GM19238 (cell line): Measurements from ENCODE around the gene RAB40B.
A peak's percentile ranks its signal among the peaks of the same experiment; 100 is the strongest.

ENCODE experiments used
- DNase-seq: peaks from one replicate; pipeline ENCODE4 v3.0.0; 2011; ENCODE audit warnings: low spot score; ENCODE audit not compliant: insufficient read length

Gene RAB40B

DNA sequence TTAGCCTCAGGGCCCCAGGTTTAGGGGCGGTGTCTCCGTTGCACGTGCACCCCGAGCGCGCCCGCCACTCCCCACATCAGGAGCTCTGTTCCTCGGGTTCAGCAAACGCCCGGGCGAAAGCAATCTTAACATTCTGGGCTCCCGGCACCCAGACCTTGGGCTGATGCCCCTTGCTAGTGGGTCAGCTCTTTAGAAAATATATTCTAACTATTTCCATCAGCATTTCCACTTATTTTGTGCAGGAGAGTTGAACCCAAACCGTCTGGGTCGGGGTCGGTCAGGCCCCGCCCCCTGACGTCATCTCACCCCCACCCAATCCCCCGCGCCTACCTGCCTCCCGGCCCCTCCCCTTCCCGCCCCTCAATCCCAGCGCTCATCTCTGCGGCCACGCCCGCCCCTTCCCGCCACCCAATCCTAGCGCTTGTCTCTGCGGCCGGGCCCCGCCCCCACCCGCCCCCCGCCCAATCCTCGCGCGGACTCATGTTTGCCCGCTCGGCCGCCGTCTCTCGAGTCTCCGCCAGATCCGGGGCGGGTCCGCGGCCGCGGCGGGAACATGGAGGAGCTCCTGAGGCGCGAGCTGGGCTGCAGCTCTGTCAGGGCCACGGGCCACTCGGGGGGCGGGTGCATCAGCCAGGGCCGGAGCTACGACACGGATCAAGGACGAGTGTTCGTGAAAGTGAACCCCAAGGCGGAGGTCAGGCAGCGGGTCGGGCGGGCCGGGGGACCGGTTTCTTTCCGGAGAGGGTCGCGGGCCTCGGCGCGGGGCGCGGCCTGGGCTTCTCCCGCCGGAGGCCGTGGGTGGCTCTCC is 17.9 kb upstream of the RAB40B start, which contains the start of gene FN3KRP:
TSS of gene FN3KRP (plus strand) at position 504 of the 808 bp plus-strand sequence. CDS start at position 554, 50 bp downstream.
- DNase-seq: peak; percentile 100

DNA sequence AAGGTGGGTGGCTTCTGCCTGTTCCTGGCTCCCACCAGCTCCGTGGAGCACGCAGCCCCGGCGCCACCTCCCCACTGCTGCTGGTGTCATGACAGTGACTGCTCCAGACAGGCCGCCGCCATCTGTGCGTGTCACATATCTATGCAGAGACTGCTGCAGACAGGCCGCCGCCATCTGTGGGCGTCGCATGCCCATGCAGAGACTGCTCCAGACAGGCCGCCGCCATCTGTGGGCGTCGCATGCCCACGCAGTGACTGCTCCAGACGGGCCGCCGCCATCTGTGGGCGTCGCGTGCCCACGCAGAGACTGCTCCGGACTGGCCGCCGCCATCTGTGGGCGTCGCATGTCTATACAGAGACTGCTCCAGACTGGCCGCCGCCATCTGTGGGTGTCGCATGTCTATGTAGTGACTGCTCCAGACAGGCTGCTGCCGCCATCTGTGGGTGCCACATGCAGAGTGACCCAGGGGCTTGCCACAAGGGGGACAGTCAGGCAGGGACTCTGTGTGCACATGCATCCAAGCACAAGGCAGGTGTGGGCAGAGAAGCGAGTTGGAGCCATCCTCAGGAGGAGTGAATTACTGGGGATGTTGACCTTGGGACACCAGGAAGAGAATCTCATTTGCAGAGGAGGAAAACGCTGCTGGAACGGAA is 14.7 kb upstream of the RAB40B start:
- no peak for DNase-seq

DNA sequence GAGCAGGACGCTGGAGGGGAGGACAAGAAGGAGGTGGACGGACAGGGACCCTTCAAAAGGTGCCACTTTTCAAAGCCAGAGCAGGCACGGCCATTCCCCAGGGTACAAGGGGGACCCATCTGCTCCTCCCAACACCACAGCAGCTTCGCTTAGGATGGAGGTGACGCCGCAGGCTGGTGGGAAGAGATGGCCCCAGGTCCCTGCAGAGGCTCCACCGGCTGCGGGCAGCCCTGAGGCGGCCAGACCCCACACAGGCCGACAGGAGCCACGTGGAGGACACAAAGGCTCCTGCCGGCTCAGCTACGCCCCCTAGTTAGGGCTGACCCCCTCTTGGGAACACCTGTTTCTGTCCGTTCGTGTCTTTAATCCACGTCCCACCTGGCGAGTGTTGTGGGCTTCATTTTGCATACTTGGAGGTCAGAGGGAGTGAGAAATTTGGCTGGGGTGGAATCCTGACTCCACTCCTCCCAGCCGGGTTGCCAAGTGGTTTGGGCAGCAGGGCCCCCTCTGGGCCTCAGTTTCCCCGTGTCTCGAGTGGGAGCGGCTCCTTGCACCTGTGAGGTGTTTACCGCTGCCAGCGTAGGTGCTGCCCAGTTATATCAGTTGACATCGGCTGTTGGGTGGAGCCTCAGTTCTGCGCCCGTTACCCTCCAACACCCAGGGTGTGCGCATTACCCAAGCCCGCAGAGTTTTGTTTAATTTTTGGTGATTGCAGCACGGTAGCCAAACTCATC is 12.2 kb upstream of the RAB40B start:
- DNase-seq: no peak

DNA sequence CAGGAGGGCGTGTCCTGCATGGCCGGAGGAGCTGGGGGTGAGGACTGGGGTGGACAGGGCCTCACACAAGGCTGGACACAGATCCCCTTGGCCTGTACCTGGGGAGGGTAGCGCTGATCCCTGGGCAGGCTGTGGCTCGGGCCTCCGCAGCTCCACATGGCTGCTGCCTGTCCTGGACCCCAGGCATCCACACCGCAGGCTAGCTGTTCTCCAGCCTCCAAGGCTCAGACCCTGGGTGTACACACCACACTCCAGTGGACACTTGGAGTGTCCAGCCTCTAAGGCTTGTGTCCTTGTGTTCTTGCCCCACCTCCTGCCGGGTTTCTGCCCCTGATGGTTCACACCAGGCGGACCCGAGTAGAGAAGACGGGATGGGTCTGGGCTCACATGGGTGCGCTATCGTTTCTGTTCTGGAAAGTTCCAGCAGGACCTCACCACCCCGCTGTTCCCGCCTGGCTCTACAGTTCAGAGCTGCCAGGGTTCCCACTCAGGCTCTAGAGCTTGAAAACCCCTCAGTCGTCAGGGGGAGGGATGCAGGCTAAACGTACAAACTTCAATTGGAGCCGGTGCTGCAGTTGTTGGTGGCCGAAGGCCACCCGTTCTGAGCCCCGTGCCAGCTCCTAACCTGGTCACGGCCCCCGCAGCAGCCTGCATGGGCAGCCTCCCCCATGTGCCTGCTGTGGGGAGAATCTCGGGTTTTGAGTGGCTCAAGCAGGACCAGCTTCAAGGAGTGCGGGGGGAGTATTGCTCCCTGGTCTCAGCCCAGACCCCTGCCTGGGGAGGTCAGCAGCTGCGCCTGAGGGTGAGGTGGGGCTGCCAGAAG is 11.4 kb upstream of the RAB40B start:
- DNase-seq: no peak

DNA sequence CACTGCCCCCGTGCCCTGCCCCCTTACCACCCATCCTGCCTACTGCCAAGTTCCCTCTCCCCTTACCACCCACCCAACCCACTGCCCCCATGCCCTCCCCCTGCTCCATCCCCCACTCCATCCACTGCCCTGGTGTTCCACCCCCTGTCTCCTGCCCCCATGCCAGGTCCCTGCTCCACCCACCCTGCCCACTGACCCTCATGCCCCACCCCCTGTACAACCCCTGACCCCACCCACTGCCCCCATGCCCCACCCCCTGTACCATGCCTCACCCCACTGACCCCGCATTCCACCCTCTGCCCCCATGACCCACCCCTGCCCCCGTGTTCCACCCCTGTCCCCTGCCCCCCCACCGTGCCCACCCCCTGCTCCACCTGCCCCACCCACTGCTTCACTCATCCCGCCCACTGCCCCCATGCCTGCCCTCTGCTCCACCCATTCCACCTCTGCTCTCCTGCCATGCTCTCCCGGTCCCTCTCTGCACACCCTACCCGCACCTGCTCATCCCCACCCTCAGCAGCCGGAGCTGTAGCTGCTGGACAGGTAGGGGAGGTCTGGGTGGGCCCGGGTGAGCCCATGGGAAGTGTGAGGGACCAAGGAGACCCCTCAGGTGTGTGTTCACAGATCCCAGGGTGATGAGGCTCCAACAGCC is 10.7 kb upstream of the RAB40B start:
- no peak for DNase-seq

DNA sequence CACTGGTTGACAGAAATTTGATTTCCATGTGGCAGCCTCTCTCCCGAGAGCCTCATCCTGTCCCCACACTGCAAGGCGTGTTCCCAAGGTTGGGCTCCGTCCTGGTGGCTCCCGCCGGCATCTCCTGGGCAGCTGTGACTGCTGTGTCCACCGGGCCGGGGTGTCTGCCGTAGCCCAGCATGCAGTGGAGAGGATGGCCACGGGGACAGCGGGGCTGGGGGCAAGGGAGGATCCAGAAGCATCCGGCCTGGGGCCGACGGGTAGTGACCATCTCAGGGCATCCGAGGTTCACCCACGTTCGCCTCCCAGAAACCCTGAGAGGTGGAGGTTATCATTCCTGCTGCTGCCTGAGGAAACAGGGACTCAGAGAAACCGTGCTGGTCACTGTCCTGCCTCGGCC is 7.3 kb upstream of the RAB40B start:
- DNase-seq: no peak

DNA sequence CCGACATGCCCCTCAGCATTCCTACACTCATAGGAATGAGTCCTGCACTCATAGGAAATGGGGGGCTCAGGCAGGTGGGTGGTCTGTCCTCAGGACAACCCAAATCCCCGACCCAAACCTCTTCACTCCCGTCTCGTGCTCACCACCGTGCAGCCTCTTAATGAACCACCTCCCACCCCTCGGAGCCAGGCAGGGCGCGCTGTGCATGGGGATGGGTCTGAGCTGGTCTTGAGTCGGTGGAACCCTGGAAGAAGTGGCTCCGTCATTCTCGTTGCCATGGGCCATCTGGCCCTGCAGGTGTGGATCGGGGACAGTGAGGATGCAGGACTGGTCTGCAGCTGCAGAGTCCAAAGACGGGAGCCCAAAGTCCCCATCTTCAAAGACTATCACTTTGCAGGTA is 6.4 kb upstream of the RAB40B start:
- no peak for DNase-seq

DNA sequence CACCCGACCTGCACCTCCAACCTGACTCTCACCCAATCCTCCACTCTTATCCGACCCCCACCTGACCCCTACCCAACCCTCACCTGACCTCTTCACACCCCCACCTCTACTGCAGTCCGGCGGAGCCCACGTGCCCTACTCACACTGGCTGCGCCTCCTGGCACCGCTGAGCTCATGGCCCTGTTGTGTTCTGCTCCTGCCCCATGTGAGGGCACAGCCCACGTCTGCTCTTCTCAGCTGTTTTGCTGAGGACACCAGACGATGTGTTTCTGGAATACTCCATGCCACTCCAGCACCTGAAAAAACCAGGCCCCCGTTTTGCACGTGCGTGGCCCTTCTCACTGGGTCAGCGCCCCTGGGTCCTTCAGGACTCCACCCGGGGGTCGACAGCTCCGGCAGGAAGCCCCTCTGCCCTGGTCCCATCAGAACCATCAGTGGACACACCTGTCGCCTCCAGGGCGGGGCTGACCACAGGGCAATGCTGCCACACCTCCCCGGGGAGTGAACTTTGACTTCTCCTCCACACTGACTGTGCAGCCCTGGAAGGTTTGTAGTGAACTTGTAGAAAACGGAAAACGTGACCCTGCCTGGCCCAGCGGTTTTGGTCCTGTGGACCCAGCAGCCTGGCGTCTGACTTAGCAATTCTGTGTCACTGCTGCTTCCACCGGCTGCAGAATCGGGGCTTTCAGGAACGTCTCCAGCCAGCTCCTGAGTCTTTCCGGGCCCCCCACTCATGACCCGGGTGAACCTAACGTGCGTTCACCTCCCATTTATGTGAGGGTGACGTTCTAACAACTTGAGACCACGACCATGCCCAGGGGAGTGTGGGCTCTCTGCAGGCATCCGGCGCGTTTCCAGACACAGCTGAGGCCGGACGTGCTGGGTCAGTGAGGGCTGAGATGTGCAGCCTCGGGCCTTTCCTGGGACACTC is 5.7 kb upstream of the RAB40B start:
- no peak for DNase-seq

DNA sequence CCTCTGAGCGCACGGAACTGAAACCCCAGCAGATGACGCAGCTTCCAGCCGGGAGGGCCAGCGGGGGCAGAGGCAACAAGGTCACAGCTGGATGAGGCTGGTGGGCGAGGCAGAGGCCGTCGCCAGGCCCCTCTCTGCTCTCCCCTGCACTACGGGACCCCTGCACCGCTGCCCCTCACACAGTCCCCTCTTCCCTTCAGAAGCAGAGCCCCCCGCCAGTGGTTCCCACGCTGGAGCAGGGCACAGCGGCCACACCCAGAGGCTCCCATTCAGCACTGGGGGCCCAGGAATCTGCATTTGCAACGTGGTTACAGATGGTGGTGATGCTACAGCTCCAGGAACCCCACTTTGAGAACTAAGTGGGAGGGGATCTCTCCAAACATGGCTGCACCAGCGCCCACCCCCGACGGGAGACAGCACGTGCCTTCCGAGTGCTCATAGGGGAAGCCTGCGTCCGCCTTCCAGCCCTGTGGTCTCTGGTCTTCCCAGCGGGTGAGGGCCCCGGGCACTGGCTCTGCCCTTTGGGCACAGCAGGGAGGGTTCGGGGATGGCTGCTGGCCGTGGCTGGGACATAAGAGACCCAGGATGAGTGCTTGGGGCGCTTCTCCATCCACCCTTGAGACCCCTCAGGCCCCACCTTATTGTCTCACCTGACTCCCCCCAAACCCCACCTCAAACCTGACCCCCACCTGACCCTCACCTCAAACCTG is 4.7 kb upstream of the RAB40B start:
- no peak for DNase-seq

DNA sequence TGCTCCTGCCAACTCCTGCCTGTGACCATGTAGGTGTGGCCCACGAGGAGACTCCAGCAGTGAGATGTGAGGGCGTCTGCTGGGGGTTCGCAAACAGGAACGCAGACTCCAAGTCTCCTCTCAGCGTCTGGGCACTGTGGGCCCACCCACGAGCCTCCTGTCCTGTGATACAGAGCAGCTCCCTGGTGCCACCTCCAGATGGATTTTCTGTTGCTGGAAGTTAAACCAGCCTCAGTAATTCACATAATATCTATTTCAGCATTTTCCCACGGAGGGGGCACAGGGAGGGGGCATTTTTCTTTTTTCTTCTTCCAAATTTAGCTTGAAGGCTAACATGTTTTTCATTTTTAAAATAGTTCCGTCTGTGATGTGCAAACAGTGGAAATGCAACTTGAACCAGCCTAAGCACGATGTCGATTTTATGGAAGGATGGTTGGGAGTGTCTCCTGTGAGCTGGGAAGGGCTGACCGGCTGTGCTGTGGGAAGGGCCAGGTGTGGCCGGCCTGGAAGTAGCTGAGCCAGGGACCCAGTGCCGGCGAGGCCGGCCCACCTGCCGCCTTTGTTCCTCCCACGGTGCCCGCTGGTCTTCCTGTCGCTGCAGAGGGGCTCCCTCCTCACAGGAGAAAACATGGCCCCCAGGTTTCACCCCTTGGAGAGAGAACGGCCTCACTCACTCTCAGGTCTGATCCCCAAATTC is 3.9 kb upstream of the RAB40B start:
- no peak for DNase-seq

DNA sequence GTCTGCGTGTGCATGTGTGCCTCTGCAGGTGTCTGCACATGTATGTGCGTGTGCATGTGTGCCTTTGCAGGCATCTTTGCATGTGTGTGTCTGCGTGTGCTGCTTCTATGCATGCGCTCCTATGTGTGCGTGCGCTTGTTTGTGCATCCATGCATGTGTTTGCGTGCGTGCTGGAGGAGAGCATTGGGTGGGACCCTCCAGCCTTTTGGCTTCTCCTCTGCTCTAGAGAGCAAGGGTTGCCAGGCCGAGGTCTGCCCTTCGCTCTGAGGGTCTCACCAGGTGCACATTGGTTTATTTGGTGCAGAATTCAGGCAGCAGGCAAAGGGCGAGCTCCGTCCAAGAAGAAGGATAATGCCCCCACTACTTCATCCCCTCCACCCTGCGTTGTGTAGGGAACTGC is 1.1 kb upstream of the RAB40B start:
- DNase-seq: no peak

DNA sequence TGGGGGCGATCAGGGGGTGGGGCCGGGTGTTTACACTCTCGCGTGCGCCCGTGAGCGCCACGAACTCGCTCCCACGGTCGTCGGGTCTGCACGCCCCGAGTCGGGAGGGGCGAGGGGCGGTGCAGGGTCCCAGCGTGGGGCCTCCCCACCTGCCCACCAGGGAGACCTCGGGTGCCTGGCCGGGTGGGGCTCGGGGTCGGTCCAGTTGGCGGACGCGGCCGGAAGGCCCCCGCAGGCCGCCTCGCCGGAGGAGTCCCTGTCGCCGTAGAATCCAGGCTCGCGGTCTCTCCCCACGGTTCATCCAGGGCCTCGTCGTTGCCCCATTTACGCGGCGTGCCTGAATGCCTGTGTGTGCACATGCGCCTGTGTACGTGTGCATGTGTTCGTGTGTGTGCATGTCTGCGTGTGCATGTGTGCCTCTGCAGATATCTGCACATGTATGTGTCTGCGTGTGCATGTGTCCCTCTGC is 510 bp upstream of the RAB40B start:
- DNase-seq: no peak

DNA sequence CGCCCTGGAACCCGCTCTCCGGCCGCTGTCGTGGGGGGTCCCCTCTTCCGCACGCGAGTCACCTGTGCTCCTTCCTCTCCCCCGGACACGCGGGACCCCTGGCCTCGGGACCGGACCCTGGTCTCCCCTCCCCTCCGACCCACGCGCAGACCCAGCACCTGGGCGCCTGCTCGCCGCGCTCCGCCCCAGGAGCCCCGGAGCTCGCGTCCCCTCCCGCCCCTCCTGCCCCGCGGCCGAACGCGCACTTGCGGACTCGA is 762 bp downstream of the RAB40B start:
- DNase-seq: no peak

DNA sequence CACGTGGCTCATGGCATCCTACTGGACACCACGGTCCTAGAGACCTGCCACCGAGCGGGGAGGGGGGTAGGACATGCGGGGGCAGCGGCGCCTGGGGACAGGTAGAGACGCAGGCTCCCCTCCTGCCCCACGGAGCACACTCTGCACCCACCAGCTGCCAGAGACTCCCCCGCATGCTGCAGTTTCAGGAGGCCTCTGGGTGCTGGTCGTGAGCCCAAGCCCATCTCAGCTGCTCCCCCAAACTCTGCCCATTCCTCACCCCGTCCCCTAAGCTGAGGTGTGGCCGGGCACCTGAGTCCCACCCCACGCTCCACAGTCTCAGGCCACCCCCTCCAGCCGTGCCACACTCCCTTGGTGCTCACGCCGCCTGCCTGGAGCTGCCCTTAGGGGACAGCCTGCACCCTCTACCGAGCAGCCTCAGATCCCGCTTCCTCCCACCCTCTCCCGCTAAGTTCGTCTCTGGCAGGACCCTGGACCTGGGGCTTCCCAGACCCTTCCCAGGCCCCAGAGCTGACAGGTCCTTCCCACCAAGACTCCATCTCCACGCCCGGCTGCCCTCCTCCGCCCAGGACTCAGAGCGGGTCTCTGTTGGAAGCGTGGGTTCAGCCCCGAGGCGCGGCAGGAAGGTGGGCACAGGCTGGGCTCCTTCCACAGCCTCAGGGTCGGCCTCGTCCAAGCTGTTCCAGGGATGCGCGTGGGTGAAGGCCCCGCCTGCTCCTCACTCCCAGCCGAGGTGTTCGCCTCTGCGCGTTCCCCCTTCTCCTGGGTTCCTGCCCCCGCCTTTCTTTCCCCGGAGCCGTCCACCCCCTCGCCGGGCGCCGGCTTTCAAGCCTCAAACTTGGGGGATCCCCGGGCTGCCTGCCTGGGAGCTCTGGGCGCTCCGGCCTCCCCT is 1.3 kb downstream of the RAB40B start:
- DNase-seq: no peak

DNA sequence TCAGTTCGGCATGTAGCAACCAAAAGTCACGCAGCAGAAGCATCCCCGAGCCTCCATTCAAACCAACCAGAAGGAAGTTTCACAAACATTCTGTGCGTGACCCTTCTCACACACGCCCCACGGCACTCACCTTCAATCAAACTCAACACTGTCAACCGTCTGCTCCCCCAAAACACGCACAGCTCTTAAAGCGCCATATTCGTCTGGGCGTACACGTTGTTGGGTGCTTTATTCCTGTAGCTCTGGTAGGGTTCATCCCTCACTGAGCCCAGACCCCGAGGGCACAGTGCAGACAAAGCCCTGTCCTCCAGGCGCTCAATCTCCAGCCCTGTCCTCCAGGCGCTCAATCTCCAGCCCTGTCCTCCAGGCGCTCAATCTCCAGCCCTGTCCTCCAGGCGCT is 2.2 kb downstream of the RAB40B start:
- DNase-seq: no peak

DNA sequence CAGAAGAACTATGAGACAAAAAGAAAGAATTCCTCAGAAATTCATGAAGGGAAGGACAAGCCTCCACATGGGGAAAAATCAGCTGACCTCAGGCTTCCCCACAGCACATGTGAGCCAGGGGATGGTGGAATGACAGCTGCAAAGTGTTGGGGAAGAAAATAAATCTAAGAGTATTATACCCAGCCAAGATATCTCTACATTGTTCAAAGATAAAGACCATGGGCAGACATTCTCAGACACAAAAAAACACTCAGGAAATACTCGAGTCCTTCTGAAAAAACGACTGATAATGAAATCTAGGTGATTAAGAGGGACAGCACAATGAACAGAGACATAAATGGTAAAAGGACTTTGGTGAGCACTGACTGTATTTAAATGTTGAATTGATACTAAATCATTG is 3.9 kb downstream of the RAB40B start:
- DNase-seq: no peak

DNA sequence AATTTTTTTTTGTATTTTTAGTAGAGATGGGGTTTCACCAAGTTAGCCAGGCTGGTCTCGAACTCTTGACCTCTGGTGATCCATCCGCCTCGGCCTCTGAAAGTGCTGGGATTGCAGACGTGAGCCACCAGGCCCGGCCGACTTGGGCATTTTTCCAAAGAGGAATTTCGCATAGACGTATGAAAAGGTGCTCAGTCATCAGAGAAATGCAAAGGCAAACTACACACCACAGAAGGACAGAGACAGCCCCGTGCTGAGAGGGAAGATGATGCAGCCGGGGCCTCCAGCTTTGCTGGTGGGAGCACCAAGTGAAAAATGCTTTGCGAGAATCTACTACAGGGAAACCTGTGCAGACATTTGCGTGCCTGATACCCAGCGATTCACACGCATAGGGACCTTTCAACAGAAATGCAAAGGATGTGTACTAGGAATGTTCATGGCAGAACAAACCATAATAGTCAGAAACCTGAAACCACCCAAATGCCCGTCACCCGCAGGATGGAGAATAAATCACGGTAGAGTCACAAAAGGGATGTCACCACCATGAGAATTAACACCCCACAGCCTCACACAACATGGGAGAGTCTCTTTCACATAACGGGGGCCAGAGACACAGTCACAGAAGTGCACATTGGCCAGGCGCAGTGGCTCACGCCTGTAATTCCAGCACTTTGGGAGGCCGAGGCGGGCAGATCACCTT is 5.2 kb downstream of the RAB40B start:
- DNase-seq: no peak
